KMS-11 (cell line): Measurements from ENCODE around the gene CIAO2B.
"Not testable (repeated sequence)": the region's sequence is repeated elsewhere in the genome, so short reads cannot be mapped to it uniquely, and the experiment has no call there.

Experiments used
- H2AFZ ChIP-seq: fragments of 200-600 bp; sonication (generic); 2 replicates; pipeline ENCODE4 v1.6.1; 2016; ENCODE audit warnings: antibody characterized with exemption, mixed run types, low read depth
- H3K27ac ChIP-seq: fragments of 200-600 bp; sonication (generic); 2 replicates; pipeline ENCODE4 v1.6.1; 2016; ENCODE audit warnings: mild to moderate bottlenecking, mixed run types
- H3K27me3 ChIP-seq: fragments of 200-600 bp; sonication (generic); 2 replicates; pipeline ENCODE4 v1.6.1; 2017; ENCODE audit warnings: mild to moderate bottlenecking, low read depth, mixed run types, moderate library complexity; ENCODE audit not compliant: insufficient read depth
- H3K36me3 ChIP-seq: fragments of 200-600 bp; sonication (generic); 2 replicates; pipeline ENCODE4 v1.6.1; 2017; ENCODE audit warnings: mild to moderate bottlenecking, mixed run types; ENCODE audit not compliant: insufficient read depth
- H3K4me1 ChIP-seq: fragments of 200-600 bp; sonication (generic); 2 replicates; pipeline ENCODE4 v1.6.1; 2016; ENCODE audit warnings: mild to moderate bottlenecking, low read depth, mixed run types; ENCODE audit not compliant: poor library complexity, severe bottlenecking
- H3K4me2 ChIP-seq: fragments of 200-600 bp; sonication (generic); 2 replicates; pipeline ENCODE4 v1.7.0; 2016; ENCODE audit warnings: mild to moderate bottlenecking, mixed run types
- H3K4me3 ChIP-seq: fragments of 200-600 bp; sonication (generic); IDR thresholded peaks from 2 replicates; pipeline ENCODE4 v1.6.1; 2017; ENCODE audit warnings: low read depth, low read length, mixed read lengths; ENCODE audit not compliant: insufficient read depth
- H3K79me2 ChIP-seq: fragments of 200-600 bp; sonication (generic); 2 replicates; pipeline ENCODE4 v1.6.1; 2016; ENCODE audit warnings: low read depth, mixed run types; ENCODE audit not compliant: insufficient read depth
- H3K9ac ChIP-seq: fragments of 200-600 bp; sonication (generic); 2 replicates; pipeline ENCODE4 v1.6.1; 2016; ENCODE audit warnings: mild to moderate bottlenecking, mixed run types
- H4K20me1 ChIP-seq: fragments of 200-600 bp; sonication (generic); 2 replicates; pipeline ENCODE4 v1.6.1; 2016; ENCODE audit warnings: mild to moderate bottlenecking, mixed run types; ENCODE audit not compliant: insufficient read depth
- CTCF ChIP-seq: fragments of 200-600 bp; sonication (generic); conservative IDR thresholded peaks from 2 replicates; pipeline ENCODE4 v1.6.1; 2017; ENCODE audit warnings: low read depth, mild to moderate bottlenecking, antibody characterized with exemption, low read length, moderate library complexity, mixed read lengths

CIAO2B gene

GRCh38 chr16:66946541-66946940, 12.3 kb upstream of the CIAO2B start:
- H4K20me1 ChIP-seq, result no peaks in the 10 kb centered on the region
- no peaks in the 10 kb centered on the region for H3K27me3 ChIP-seq
- no peak overlapping the region for H3K4me3 ChIP-seq
- H3K27ac ChIP-seq, result no peak overlapping the region
- no peaks in the 10 kb centered on the region for H3K36me3 ChIP-seq
- H3K79me2 ChIP-seq, result no peaks in the 10 kb centered on the region
- H3K4me1 ChIP-seq, result peaks cover 3% of the 10 kb centered on the region
- no peak overlapping the region for H2AFZ ChIP-seq
- H3K9ac ChIP-seq, result no peak overlapping the region
- H3K4me2 ChIP-seq, result no peak overlapping the region
- no peak for TF ChIP-seq CTCF

- no peak for TF ChIP-seq CTCF
- H3K27ac ChIP-seq, result no peak overlapping the region
- no peak overlapping the region for H3K4me2 ChIP-seq
- no peak overlapping the region for H3K9ac ChIP-seq
- no peak overlapping the region for H2AFZ ChIP-seq
- H3K79me2 ChIP-seq, result no peaks in the 10 kb centered on the region
- no peaks in the 10 kb centered on the region for H3K36me3 ChIP-seq
- H3K4me1 ChIP-seq, result peaks cover 3% of the 10 kb centered on the region
- no peaks in the 10 kb centered on the region for H3K27me3 ChIP-seq
- no peaks in the 10 kb centered on the region for H4K20me1 ChIP-seq
- H3K4me3 ChIP-seq, result no peak overlapping the region
Measured at GRCh38 chr16:66945939-66946338, 11.7 kb upstream of the CIAO2B start.

GRCh38 chr16:66944971-66945370, 10.8 kb upstream of the CIAO2B start:
- not testable (repeated sequence) for H3K27ac ChIP-seq, H3K36me3 ChIP-seq, H2AFZ ChIP-seq, H3K27me3 ChIP-seq, H3K4me3 ChIP-seq, H3K9ac ChIP-seq, H4K20me1 ChIP-seq, H3K79me2 ChIP-seq, H3K4me1 ChIP-seq, H3K4me2 ChIP-seq

- H3K4me2 ChIP-seq, result no peak overlapping the region
- no peak overlapping the region for H3K27ac ChIP-seq
- no peak for TF ChIP-seq CTCF
Measured at GRCh38 chr16:66944054-66944441, 9.8 kb upstream of the CIAO2B start.

GRCh38 chr16:66943426-66944053, 9.3 kb upstream of the CIAO2B start:
- Histone ChIP-seq H3K4me1 (peaks cover 3% of the 10 kb centered on the region), H3K4me3 (no peak overlapping the region), H3K27ac (no peak overlapping the region), H2AFZ (no peak overlapping the region), H3K9ac (no peak overlapping the region), H4K20me1 (no peaks in the 10 kb centered on the region), H3K36me3 (no peaks in the 10 kb centered on the region), H3K4me2 (no peak overlapping the region), H3K27me3 (no peaks in the 10 kb centered on the region), H3K79me2 (no peaks in the 10 kb centered on the region)
- no peak for TF ChIP-seq CTCF

More at GRCh38 chr16:66944054-66944441, 9.8 kb upstream of the CIAO2B start:
- no peak overlapping the region for H3K4me3 ChIP-seq
- H4K20me1 ChIP-seq, result no peaks in the 10 kb centered on the region
- H3K79me2 ChIP-seq, result no peaks in the 10 kb centered on the region
- H3K9ac ChIP-seq, result no peak overlapping the region
- H3K4me1 ChIP-seq, result peaks cover 3% of the 10 kb centered on the region
- no peaks in the 10 kb centered on the region for H3K36me3 ChIP-seq
- no peaks in the 10 kb centered on the region for H3K27me3 ChIP-seq
- no peak overlapping the region for H2AFZ ChIP-seq
